ENCODE data around the gene ITPK1.

DNA sequence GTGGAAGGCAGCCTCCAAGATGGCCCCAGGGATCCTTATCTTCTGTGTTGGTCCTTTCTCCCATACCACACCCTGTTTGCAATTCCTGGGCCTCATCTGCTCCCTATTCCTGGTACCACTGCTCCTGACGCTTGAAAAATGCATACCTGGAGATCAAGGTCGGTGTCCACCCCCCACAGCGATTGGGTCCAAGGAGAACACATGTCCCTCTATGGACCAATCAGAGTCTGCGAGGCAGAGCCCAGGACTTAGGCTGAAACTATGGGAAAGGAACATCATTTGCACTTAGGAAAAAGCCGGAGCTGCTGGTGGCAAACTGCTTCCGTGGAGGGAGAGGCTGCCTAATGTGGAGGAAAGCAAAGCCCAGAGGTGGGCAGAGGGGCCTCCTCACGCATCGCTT is 33.3 kb upstream of the ITPK1 start:
- no peak for TF ChIP-seq EZH2phosphoT487 (IDR thresholded peaks at IDR 0.05; ENCODE audit: low read depth)
- TF ChIP-seq, protein P1, sequence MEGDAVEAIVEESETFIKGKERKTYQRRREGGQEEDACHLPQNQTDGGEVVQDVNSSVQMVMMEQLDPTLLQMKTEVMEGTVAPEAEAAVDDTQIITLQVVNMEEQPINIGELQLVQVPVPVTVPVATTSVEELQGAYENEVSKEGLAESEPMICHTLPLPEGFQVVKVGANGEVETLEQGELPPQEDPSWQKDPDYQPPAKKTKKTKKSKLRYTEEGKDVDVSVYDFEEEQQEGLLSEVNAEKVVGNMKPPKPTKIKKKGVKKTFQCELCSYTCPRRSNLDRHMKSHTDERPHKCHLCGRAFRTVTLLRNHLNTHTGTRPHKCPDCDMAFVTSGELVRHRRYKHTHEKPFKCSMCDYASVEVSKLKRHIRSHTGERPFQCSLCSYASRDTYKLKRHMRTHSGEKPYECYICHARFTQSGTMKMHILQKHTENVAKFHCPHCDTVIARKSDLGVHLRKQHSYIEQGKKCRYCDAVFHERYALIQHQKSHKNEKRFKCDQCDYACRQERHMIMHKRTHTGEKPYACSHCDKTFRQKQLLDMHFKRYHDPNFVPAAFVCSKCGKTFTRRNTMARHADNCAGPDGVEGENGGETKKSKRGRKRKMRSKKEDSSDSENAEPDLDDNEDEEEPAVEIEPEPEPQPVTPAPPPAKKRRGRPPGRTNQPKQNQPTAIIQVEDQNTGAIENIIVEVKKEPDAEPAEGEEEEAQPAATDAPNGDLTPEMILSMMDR (IDR thresholded peaks at IDR 0.05; ENCODE audit: low read depth, low read length), result no peak
